ENCODE measurements around the gene OLFM4. TPM values are rescaled to one million over a fixed set of nuclear protein-coding genes. Genes with fewer than 3 reads are reported as not detected.

Gene OLFM4
- total RNA-seq, 1 experiment from 2014 or later: not detected

- no peaks in the 10 kb centered on the region for H3K4me1 Mint-ChIP-seq (ENCODE audit: low read depth, unreplicated experiment)
- H3K4me3 ChIP-seq (ENCODE audit: low read depth, low read length): no peak overlapping the region
- H3K36me3 Mint-ChIP-seq (ENCODE audit: insufficient read depth, unreplicated experiment): no peaks in the 10 kb centered on the region
- H3K27me3 ChIP-seq (replicated peaks; ENCODE audit: control insufficient read depth, insufficient read depth, low read length): no peaks in the 10 kb centered on the region; the same call in 1 of the 2 replicates
- H3K27me3 Mint-ChIP-seq (ENCODE audit: insufficient read depth, unreplicated experiment): peaks cover 8% of the 10 kb centered on the region
- no TSS peak for BruUV-seq (replicated peaks)
- H3K4me3 Mint-ChIP-seq (ENCODE audit: unreplicated experiment): no peak overlapping the region
- H3K4me1 ChIP-seq: no peaks in the 10 kb centered on the region
- H3K9me3 Mint-ChIP-seq (ENCODE audit: unreplicated experiment): no peaks in the 10 kb centered on the region
- intact Hi-C loops (cut with micrococcal nuclease; ENCODE audit: unreplicated experiment): no loop called here
- POLR2A ChIA-PET: no interaction called here
- DNase-seq: no peak
- H3K36me3 ChIP-seq (ENCODE audit: control insufficient read depth, insufficient read depth, low read length): no peaks in the 10 kb centered on the region
- no peak overlapping the region for H3K27ac Mint-ChIP-seq (ENCODE audit: unreplicated experiment)
- CTCF ChIA-PET: no interaction called here
- no peaks in the 10 kb centered on the region for H3K9me3 ChIP-seq
- TF ChIP-seq CTCF (IDR thresholded peaks at IDR 0.05; ENCODE audit: insufficient read depth in 1 of 2, low read depth in 1 of 2, low read length in 1 of 2, severe bottlenecking in 1 of 2, unreplicated experiment in 1 of 2): no peak
Observed at GRCh38 chr13:53015971-53016370, 12.6 kb upstream of the OLFM4 start.

GRCh38 chr13:53017433-53017970 lies 11.1 kb upstream of the OLFM4 start:
- Mint-ChIP-seq H3K9me3 (ENCODE audit: unreplicated experiment) (no peaks in the 10 kb centered on the region), H3K27me3 (ENCODE audit: insufficient read depth, unreplicated experiment) (peaks cover 3% of the 10 kb centered on the region), H3K36me3 (ENCODE audit: insufficient read depth, unreplicated experiment) (no peaks in the 10 kb centered on the region), H3K27ac (ENCODE audit: unreplicated experiment) (no peak overlapping the region), H3K4me3 (ENCODE audit: unreplicated experiment) (no peak overlapping the region), H3K4me1 (ENCODE audit: low read depth, unreplicated experiment) (no peaks in the 10 kb centered on the region)
- no peaks in the 10 kb centered on the region for H3K4me1 ChIP-seq
- POLR2A ChIA-PET: no interaction called here
- no peak for DNase-seq
- intact Hi-C loops (cut with micrococcal nuclease; ENCODE audit: unreplicated experiment): no loop called here
- H3K27me3 ChIP-seq (replicated peaks; ENCODE audit: control insufficient read depth, insufficient read depth, low read length): no peaks in the 10 kb centered on the region; the same call in 1 of the 2 replicates
- no peak overlapping the region for H3K4me3 ChIP-seq (ENCODE audit: low read depth, low read length)
- BruUV-seq (replicated peaks): no TSS peak
- H3K9me3 ChIP-seq: no peaks in the 10 kb centered on the region
- H3K36me3 ChIP-seq (ENCODE audit: control insufficient read depth, insufficient read depth, low read length): no peaks in the 10 kb centered on the region
- CTCF ChIA-PET: no interaction called here
- no peak for TF ChIP-seq CTCF (IDR thresholded peaks at IDR 0.05; ENCODE audit: insufficient read depth in 1 of 2, low read depth in 1 of 2, low read length in 1 of 2, severe bottlenecking in 1 of 2, unreplicated experiment in 1 of 2)

GRCh38 chr13:53018690-53019647 lies 9.6 kb upstream of the OLFM4 start:
- H3K9me3 ChIP-seq: no peaks in the 10 kb centered on the region
- TF ChIP-seq CTCF (IDR thresholded peaks at IDR 0.05; ENCODE audit: insufficient read depth in 1 of 2, low read depth in 1 of 2, low read length in 1 of 2, severe bottlenecking in 1 of 2, unreplicated experiment in 1 of 2): no peak
- no peak overlapping the region for H3K4me3 Mint-ChIP-seq (ENCODE audit: unreplicated experiment)
- no peaks in the 10 kb centered on the region for H3K36me3 Mint-ChIP-seq (ENCODE audit: insufficient read depth, unreplicated experiment)
- H3K4me1 ChIP-seq: no peaks in the 10 kb centered on the region
- intact Hi-C loops (cut with micrococcal nuclease; ENCODE audit: unreplicated experiment): no loop called here
- H3K4me3 ChIP-seq (ENCODE audit: low read depth, low read length): no peak overlapping the region
- CTCF ChIA-PET: no interaction called here
- BruUV-seq (replicated peaks): no TSS peak
- no peak for DNase-seq
- H3K4me1 Mint-ChIP-seq (ENCODE audit: low read depth, unreplicated experiment): no peaks in the 10 kb centered on the region
- H3K27me3 Mint-ChIP-seq (ENCODE audit: insufficient read depth, unreplicated experiment): peaks cover 3% of the 10 kb centered on the region
- POLR2A ChIA-PET: no interaction called here
- H3K27ac Mint-ChIP-seq (ENCODE audit: unreplicated experiment): no peak overlapping the region
- no peaks in the 10 kb centered on the region for H3K27me3 ChIP-seq (replicated peaks; ENCODE audit: control insufficient read depth, insufficient read depth, low read length)
- H3K36me3 ChIP-seq (ENCODE audit: control insufficient read depth, insufficient read depth, low read length): no peaks in the 10 kb centered on the region
- no peaks in the 10 kb centered on the region for H3K9me3 Mint-ChIP-seq (ENCODE audit: unreplicated experiment)

Measured in Caco-2 (cell line).